Vagina (tissue), 2 donors: ENCODE data around the gene RHBDD1.

Source experiments
- CTCF ChIP-seq, 3 experiments: fragments of 450-650 bp in 2 of 3; fragments of 200-600 bp in 1 of 3; sonication (generic) in 1 of 3; IDR thresholded peaks; one replicate each; pipeline ENCODE4 v1.5.1; 2017 to 2019; ENCODE audit warnings: antibody characterized with exemption in 3 of 3, mild to moderate bottlenecking in 2 of 3, moderate library complexity in 2 of 3
- POLR2A ChIP-seq, 2 donors: fragments of 450-650 bp; IDR thresholded peaks; one replicate each; pipeline ENCODE4 v1.6.1; 2017; ENCODE audit warnings: antibody characterized with exemption in 2 of 2, mild to moderate bottlenecking in 2 of 2, moderate library complexity in 2 of 2
- POLR2AphosphoS5 ChIP-seq, 2 donors: sonication (generic); formaldehyde crosslinking; IDR thresholded peaks; one replicate each; pipeline ENCODE4 v1.9.0; 2017; ENCODE audit warnings: antibody characterized with exemption in 2 of 2, mild to moderate bottlenecking in 2 of 2, low read depth in 1 of 2; ENCODE audit not compliant: insufficient read depth in 1 of 2

DNA sequence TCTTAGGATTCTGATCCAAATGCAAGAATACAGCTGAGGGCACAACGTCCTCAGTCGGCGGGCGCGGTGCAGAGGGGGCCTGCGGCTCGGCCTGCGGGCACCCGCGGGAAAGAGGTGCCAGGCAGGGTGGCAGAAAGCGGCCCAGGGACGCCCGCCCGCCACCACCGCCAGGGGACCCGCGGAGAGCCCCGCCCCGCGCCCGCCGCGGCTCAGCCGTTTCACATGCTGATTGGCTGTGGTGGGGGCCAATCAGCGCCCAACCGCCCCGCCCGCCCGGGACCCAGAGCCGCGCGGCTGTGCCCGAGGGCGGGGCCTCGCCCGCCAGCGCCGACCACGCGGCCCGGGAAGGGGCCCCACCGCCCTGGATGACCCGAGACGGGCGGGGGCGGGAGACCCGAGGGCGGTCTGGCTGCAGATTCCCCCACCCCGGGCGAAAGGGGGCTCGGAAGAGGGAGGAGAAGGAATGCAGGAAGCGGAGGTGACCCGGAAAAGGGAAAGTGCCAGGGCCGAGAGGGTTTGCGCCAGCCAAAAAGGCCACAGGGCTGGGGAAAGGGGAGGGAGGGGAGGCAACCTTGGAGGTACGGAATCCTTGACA lies 44.3 kb upstream of the RHBDD1 start:
- TF ChIP-seq CTCF (IDR thresholded peaks at IDR 0.05) (peak in 2 of 3 experiments; percentile 31 to 54), POLR2A (IDR thresholded peaks at IDR 0.05) (peak in 1 of 2 donors; percentile 55), POLR2AphosphoS5 (IDR thresholded peaks at IDR 0.05; ENCODE audit: insufficient read depth in 1 of 2, low read depth in 1 of 2) (peak in 1 of 2 donors; percentile 82)
